ENCODE data around the gene AFF3.

GRCh38 chr2:100121124-100121718 lies 21.2 kb downstream of the AFF3 start:
- TF ChIP-seq, protein P1, sequence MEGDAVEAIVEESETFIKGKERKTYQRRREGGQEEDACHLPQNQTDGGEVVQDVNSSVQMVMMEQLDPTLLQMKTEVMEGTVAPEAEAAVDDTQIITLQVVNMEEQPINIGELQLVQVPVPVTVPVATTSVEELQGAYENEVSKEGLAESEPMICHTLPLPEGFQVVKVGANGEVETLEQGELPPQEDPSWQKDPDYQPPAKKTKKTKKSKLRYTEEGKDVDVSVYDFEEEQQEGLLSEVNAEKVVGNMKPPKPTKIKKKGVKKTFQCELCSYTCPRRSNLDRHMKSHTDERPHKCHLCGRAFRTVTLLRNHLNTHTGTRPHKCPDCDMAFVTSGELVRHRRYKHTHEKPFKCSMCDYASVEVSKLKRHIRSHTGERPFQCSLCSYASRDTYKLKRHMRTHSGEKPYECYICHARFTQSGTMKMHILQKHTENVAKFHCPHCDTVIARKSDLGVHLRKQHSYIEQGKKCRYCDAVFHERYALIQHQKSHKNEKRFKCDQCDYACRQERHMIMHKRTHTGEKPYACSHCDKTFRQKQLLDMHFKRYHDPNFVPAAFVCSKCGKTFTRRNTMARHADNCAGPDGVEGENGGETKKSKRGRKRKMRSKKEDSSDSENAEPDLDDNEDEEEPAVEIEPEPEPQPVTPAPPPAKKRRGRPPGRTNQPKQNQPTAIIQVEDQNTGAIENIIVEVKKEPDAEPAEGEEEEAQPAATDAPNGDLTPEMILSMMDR (IDR thresholded peaks at IDR 0.05): no peak
- no peak for TF ChIP-seq POLR2A (IDR thresholded peaks at IDR 0.05)

All from right lobe of liver (tissue), 4 donors.